ENCODE measurements around the gene DAGLA. TPM values are rescaled to one million over a fixed set of nuclear protein-coding genes. Genes with fewer than 3 reads are reported as not detected.

The DAGLA gene
- total and polyA plus RNA-seq, 2 experiments from 2014 or later, result 7.4 to 8.9 TPM

DNA sequence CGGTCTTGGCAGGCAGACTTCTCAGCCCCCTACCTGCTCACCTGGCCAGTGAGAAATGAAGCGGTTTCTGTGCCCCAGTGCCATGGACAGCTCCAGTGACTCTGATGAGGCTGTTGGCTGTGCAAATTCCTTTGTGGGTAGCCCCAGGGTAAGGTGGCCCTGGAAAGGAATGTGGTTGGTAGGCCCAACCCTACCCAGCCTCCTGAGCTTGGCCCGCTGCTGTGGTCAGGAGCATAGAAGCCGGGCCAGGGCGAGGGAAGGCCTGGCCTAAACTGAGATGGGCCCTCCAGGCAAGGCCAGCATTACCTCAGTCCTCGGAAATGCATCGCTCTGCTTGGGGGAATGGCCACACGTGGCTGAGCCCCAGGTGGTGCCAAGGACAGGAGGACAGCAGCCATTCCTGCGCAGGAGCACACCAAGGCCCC is 16.9 kb downstream of the DAGLA start:
- Histone ChIP-seq H2AFZ (no peak overlapping the region), H3K27ac (peak overlapping the region; percentile 27), H3K9me3 (ENCODE audit: low read depth) (no peaks in the 10 kb centered on the region), H3K4me3 (no peak overlapping the region), H3K79me2 (peaks cover 48% of the 10 kb centered on the region), H3K27me3 (no peaks in the 10 kb centered on the region), H4K20me1 (ENCODE audit: insufficient read depth, poor library complexity, severe bottlenecking) (peaks cover 4% of the 10 kb centered on the region), H3K36me3 (replicated peaks; ENCODE audit: insufficient read depth, low read depth) (no peaks in the 10 kb centered on the region), H3K4me1 (ENCODE audit: insufficient read depth) (peaks cover 77% of the 10 kb centered on the region), H3K9me2 (replicated peaks; ENCODE audit: insufficient read depth) (no peaks in the 10 kb centered on the region), H3K4me2 (no peak overlapping the region)
- no peak for DNase-seq (ENCODE audit: low spot score)
- 90% methylated on average over 9 of the region's 9 CpGs for WGBS (ENCODE audit: low lambda C conversion rate, missing lambda C conversion rate)
- no peak for TF ChIP-seq EZH2phosphoT487 (IDR thresholded peaks at IDR 0.05; ENCODE audit: low read depth, severe bottlenecking, unreplicated experiment)
- TF ChIP-seq, protein P1, sequence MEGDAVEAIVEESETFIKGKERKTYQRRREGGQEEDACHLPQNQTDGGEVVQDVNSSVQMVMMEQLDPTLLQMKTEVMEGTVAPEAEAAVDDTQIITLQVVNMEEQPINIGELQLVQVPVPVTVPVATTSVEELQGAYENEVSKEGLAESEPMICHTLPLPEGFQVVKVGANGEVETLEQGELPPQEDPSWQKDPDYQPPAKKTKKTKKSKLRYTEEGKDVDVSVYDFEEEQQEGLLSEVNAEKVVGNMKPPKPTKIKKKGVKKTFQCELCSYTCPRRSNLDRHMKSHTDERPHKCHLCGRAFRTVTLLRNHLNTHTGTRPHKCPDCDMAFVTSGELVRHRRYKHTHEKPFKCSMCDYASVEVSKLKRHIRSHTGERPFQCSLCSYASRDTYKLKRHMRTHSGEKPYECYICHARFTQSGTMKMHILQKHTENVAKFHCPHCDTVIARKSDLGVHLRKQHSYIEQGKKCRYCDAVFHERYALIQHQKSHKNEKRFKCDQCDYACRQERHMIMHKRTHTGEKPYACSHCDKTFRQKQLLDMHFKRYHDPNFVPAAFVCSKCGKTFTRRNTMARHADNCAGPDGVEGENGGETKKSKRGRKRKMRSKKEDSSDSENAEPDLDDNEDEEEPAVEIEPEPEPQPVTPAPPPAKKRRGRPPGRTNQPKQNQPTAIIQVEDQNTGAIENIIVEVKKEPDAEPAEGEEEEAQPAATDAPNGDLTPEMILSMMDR (IDR thresholded peaks at IDR 0.05; ENCODE audit: poor library complexity), result no peak
- TF ChIP-seq EZH2 (IDR thresholded peaks at IDR 0.05; ENCODE audit: borderline replicate concordance), result no peak

DNA sequence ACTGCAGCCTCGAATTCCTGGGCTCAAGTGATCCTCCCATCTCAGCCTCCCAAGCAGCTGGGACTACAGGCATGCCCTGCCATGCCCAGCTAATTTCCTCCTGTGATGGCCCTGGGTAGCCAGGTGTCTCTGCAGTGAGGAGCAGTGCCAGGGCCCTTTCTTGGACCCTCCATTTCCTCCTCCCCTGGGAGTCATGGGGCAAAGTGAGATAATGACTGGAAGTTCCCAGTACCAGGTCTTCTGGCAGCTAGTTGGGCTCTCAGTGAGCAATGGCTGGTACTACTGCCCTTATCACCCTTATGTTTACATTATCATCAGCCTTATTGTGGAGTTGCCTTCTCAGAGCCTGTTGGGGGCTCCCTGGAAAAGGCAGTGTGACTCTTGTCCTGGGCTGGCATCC is 17.6 kb downstream of the DAGLA start:
- DNase-seq (ENCODE audit: low spot score), result no peak
- 85% methylated on average over 1 of the region's 1 CpG for WGBS (ENCODE audit: low lambda C conversion rate, missing lambda C conversion rate)
- Histone ChIP-seq H3K27ac (peak overlapping the region; percentile 34), H3K79me2 (peaks cover 48% of the 10 kb centered on the region), H3K4me2 (no peak overlapping the region), H4K20me1 (ENCODE audit: insufficient read depth, poor library complexity, severe bottlenecking) (peaks cover 4% of the 10 kb centered on the region), H3K36me3 (replicated peaks; ENCODE audit: insufficient read depth, low read depth) (no peaks in the 10 kb centered on the region), H3K4me1 (ENCODE audit: insufficient read depth) (peaks cover 77% of the 10 kb centered on the region), H3K4me3 (no peak overlapping the region), H3K9me3 (ENCODE audit: low read depth) (no peaks in the 10 kb centered on the region), H2AFZ (no peak overlapping the region), H3K27me3 (no peaks in the 10 kb centered on the region), H3K9me2 (replicated peaks; ENCODE audit: insufficient read depth) (no peaks in the 10 kb centered on the region)
- TF ChIP-seq EZH2phosphoT487 (IDR thresholded peaks at IDR 0.05; ENCODE audit: low read depth, severe bottlenecking, unreplicated experiment) (no peak), EZH2 (IDR thresholded peaks at IDR 0.05; ENCODE audit: borderline replicate concordance) (no peak)
- TF ChIP-seq, protein P1 (IDR thresholded peaks at IDR 0.05; ENCODE audit: poor library complexity), result no peak

DNA sequence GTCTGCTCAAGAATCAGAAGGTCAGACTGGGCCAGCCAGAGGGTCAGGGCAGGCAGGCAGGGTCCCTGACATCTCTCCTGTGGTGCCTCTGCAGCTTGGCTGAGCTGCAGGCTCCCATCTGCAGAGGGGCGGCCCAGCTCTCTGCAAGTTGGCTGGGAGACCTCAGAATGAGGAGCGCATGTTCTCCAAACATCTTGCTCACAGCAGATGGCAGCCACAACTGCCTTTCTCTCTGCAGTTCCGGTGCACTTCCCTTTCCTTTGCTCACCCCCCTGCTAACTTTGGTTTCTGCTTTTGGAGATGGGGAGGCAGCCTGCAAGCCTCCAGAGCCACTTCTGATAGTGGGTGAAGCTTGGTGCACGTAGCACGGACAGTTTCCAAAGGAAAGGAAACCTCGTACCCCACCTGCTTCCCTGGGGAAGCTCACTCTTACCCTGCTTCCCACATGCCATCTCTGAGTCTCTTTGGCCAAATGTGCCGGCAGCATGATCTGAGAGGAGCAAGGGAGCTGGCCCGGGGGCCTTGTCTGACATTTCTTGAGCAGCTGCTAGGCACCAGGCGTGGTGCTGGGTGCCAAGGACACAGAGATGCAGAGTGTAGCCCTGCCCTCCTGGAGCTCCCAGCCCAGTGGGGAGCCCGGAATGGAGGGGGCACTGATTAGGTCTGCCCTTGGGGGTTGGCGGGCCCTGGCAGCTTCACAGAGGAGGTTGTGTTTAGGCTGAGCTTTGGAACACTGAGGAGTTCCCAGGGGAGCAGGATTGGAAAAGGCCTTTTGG is 18.2 kb downstream of the DAGLA start:
- H3K79me2 ChIP-seq, result peaks cover 49% of the 10 kb centered on the region
- peak overlapping the region; percentile 34 for H3K27ac ChIP-seq
- H3K27me3 ChIP-seq, result no peaks in the 10 kb centered on the region
- no peaks in the 10 kb centered on the region for H3K9me3 ChIP-seq (ENCODE audit: low read depth)
- no peak overlapping the region for H2AFZ ChIP-seq
- H3K4me1 ChIP-seq (ENCODE audit: insufficient read depth), result peaks cover 77% of the 10 kb centered on the region
- H3K4me2 ChIP-seq, result no peak overlapping the region
- WGBS (ENCODE audit: low lambda C conversion rate, missing lambda C conversion rate), result 94% methylated on average over 11 of the region's 11 CpGs
- peaks cover 4% of the 10 kb centered on the region for H4K20me1 ChIP-seq (ENCODE audit: insufficient read depth, poor library complexity, severe bottlenecking)
- TF ChIP-seq, protein P1 (IDR thresholded peaks at IDR 0.05; ENCODE audit: poor library complexity), result no peak
- TF ChIP-seq EZH2phosphoT487 (IDR thresholded peaks at IDR 0.05; ENCODE audit: low read depth, severe bottlenecking, unreplicated experiment), result no peak
- no peak for TF ChIP-seq EZH2 (IDR thresholded peaks at IDR 0.05; ENCODE audit: borderline replicate concordance)
- no peaks in the 10 kb centered on the region for H3K9me2 ChIP-seq (replicated peaks; ENCODE audit: insufficient read depth)
- DNase-seq (ENCODE audit: low spot score), result no peak
- H3K36me3 ChIP-seq (replicated peaks; ENCODE audit: insufficient read depth, low read depth), result no peaks in the 10 kb centered on the region
- H3K4me3 ChIP-seq, result no peak overlapping the region

All from hepatocyte (in vitro differentiated cells).